PC-9 (cell line): ENCODE data around the gene RNASE8.

Experiments
- EZH2 ChIP-seq: fragments of 200-600 bp; sonication (generic); IDR thresholded peaks from 2 replicates; pipeline ENCODE4 v1.8.0; 2017; ENCODE audit warnings: antibody characterized with exemption, low read depth
- TF ChIP-seq, protein P1 (sequence below): fragments of 200-600 bp; sonication (generic); conservative IDR thresholded peaks from 2 replicates; pipeline ENCODE4 v1.6.1; 2017; ENCODE audit warnings: mixed run types, antibody characterized with exemption, mild to moderate bottlenecking, moderate library complexity

DNA sequence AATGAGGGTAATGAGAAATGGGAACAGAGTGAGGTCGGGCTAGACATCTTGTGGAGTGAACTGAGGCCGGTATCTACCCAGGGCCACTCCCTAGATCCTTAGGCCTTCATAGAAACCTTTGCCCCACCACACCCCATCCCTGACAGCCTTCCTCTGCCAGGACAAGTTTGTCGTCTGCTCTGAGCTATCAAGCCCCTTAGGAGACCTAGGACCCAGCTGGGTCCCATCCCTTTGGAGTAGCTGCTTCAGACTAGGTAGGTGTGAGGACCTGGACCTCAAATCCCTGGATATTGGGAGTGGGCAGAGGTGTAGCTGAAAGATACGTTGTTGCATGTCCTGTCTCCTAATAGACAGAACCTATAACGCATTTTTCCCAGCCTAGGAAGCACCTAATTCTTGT lies 43.3 kb downstream of the RNASE8 start, which contains the start of gene TMEM253:
- TF ChIP-seq, protein P1, sequence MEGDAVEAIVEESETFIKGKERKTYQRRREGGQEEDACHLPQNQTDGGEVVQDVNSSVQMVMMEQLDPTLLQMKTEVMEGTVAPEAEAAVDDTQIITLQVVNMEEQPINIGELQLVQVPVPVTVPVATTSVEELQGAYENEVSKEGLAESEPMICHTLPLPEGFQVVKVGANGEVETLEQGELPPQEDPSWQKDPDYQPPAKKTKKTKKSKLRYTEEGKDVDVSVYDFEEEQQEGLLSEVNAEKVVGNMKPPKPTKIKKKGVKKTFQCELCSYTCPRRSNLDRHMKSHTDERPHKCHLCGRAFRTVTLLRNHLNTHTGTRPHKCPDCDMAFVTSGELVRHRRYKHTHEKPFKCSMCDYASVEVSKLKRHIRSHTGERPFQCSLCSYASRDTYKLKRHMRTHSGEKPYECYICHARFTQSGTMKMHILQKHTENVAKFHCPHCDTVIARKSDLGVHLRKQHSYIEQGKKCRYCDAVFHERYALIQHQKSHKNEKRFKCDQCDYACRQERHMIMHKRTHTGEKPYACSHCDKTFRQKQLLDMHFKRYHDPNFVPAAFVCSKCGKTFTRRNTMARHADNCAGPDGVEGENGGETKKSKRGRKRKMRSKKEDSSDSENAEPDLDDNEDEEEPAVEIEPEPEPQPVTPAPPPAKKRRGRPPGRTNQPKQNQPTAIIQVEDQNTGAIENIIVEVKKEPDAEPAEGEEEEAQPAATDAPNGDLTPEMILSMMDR: no peak
- TF ChIP-seq EZH2: no peak
